Gastroesophageal sphincter (tissue), 3 donors: Measurements from ENCODE around the gene ZNF397.
"Not testable (repeated sequence)": the region's sequence is repeated elsewhere in the genome, so short reads cannot be mapped to it uniquely, and the experiment has no call there.

ENCODE experiments used
- EP300 ChIP-seq: sonication (generic); formaldehyde crosslinking; IDR thresholded peaks from one replicate; pipeline ENCODE4 v1.6.1; 2017; ENCODE audit warnings: antibody characterized with exemption, mild to moderate bottlenecking
- TF ChIP-seq, protein P1 (sequence below), 4 experiments: fragments of 200-600 bp in 2 of 4; fragments of 450-650 bp in 2 of 4; sonication (generic) in 1 of 4; IDR thresholded peaks; one replicate each; pipeline ENCODE4 v1.5.1; 2017 to 2019; ENCODE audit warnings: antibody characterized with exemption in 4 of 4, mild to moderate bottlenecking in 2 of 4, moderate library complexity in 2 of 4

DNA sequence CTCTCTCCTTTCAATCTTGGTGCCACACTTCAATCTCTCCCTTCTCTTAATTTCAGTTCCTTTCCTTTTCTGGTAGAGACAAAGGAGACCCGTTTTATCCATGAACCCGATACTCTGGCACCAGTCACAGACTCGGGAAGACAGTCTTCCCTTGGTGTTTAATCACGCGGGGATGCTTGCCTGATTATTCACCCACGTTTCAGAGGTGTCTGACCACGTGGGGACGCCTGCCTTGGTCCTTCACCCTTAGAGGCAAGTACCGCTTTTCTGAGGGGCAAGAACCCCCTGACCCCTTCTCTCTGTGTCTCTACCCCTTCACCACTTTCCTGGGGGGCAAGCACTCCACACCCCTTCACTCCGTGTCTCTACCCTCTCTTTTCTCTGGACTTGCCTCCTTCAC, 24.2 kb upstream of the ZNF397 start:
- not testable (repeated sequence) for TF ChIP-seq EP300
- TF ChIP-seq, protein P1, sequence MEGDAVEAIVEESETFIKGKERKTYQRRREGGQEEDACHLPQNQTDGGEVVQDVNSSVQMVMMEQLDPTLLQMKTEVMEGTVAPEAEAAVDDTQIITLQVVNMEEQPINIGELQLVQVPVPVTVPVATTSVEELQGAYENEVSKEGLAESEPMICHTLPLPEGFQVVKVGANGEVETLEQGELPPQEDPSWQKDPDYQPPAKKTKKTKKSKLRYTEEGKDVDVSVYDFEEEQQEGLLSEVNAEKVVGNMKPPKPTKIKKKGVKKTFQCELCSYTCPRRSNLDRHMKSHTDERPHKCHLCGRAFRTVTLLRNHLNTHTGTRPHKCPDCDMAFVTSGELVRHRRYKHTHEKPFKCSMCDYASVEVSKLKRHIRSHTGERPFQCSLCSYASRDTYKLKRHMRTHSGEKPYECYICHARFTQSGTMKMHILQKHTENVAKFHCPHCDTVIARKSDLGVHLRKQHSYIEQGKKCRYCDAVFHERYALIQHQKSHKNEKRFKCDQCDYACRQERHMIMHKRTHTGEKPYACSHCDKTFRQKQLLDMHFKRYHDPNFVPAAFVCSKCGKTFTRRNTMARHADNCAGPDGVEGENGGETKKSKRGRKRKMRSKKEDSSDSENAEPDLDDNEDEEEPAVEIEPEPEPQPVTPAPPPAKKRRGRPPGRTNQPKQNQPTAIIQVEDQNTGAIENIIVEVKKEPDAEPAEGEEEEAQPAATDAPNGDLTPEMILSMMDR (IDR thresholded peaks at IDR 0.05) = not testable (repeated sequence)
